Measurements from ENCODE around the gene SLC29A1. TPM values are rescaled to one million over a fixed set of nuclear protein-coding genes. Genes with fewer than 3 reads are reported as not detected.

SLC29A1 gene
- total RNA-seq, 1 experiment from 2014 or later = 81.3 TPM

GRCh38 chr6:44235269-44235668 is 11.9 kb downstream of the SLC29A1 start:
- H3K4me3 Mint-ChIP-seq (ENCODE audit: unreplicated experiment) = no peak overlapping the region

DNA sequence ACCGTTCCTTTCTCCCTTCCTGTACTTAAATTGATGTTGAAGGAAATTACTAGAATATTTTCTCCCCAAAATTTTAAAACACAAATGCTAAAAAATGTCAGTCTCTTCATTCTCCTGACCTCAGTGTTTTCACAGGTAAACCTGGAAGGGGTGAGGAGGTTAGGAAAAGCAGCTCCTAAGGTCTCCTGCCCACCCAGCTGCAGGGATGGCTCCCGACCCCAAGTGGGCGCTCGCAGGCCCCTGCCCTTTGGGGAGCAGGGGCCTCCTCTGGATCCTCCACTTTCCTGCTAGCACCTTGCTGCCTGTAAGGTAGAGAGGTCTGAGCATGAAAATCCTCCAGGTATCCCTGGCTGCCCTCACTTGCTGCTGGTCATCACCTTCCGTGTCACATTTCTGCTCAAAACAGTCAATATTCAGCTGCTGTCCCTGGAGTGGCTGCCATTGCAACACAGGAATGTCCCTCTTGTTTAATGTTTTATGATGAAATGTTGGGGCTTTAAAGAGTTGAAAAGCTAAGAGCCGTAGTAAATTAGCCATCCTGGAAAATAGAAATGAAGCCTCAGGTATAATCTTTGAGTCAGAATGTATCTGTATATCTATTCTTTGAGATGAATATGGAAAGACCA is 12.6 kb downstream of the SLC29A1 start:
- POLR2A ChIA-PET = interaction anchor here (0.6 kb wide), 1 partner anchor 11 kb away, joined by 3 read pairs; the partner anchor contains the start of gene HSP90AB1
- no peaks in the 10 kb centered on the region for H3K27me3 ChIP-seq (replicated peaks; ENCODE audit: control insufficient read depth, insufficient read depth, low read length)
- intact Hi-C loops (cut with micrococcal nuclease; ENCODE audit: unreplicated experiment) = no loop called here
- H3K36me3 Mint-ChIP-seq (ENCODE audit: insufficient read depth, unreplicated experiment) = peaks cover 17% of the 10 kb centered on the region
- H3K27me3 Mint-ChIP-seq (ENCODE audit: insufficient read depth, unreplicated experiment) = no peaks in the 10 kb centered on the region
- no peak for DNase-seq
- H3K4me1 Mint-ChIP-seq (ENCODE audit: low read depth, unreplicated experiment) = peaks cover 17% of the 10 kb centered on the region
- TF ChIP-seq, protein P1, sequence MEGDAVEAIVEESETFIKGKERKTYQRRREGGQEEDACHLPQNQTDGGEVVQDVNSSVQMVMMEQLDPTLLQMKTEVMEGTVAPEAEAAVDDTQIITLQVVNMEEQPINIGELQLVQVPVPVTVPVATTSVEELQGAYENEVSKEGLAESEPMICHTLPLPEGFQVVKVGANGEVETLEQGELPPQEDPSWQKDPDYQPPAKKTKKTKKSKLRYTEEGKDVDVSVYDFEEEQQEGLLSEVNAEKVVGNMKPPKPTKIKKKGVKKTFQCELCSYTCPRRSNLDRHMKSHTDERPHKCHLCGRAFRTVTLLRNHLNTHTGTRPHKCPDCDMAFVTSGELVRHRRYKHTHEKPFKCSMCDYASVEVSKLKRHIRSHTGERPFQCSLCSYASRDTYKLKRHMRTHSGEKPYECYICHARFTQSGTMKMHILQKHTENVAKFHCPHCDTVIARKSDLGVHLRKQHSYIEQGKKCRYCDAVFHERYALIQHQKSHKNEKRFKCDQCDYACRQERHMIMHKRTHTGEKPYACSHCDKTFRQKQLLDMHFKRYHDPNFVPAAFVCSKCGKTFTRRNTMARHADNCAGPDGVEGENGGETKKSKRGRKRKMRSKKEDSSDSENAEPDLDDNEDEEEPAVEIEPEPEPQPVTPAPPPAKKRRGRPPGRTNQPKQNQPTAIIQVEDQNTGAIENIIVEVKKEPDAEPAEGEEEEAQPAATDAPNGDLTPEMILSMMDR (IDR thresholded peaks at IDR 0.05; ENCODE audit: insufficient read depth in 1 of 2, low read depth in 1 of 2, low read length in 1 of 2, severe bottlenecking in 1 of 2, unreplicated experiment in 1 of 2) = no peak
- CTCF ChIA-PET = interaction anchor here (0.7 to 3.5 kb wide), 3 partner anchors 12 to 338 kb away, joined by 5 to 25 read pairs (median 8); partner anchors contain the start of gene SLC29A1
- H3K4me1 ChIP-seq = peaks cover 19% of the 10 kb centered on the region
- H3K27ac Mint-ChIP-seq (ENCODE audit: unreplicated experiment) = no peak overlapping the region
- H3K4me3 Mint-ChIP-seq (ENCODE audit: unreplicated experiment) = no peak overlapping the region
- no peak overlapping the region for H3K4me3 ChIP-seq (ENCODE audit: low read depth, low read length)
- no peaks in the 10 kb centered on the region for H3K36me3 ChIP-seq (ENCODE audit: control insufficient read depth, insufficient read depth, low read length)
- H3K9me3 ChIP-seq = no peaks in the 10 kb centered on the region
- no peaks in the 10 kb centered on the region for H3K9me3 Mint-ChIP-seq (ENCODE audit: unreplicated experiment)
- no TSS peak for BruUV-seq (replicated peaks)

More at GRCh38 chr6:44235269-44235668, 11.9 kb downstream of the SLC29A1 start:
- H3K36me3 Mint-ChIP-seq (ENCODE audit: insufficient read depth, unreplicated experiment) = peaks cover 18% of the 10 kb centered on the region
- Histone ChIP-seq H3K9me3 (no peaks in the 10 kb centered on the region), H3K27me3 (replicated peaks; ENCODE audit: control insufficient read depth, insufficient read depth, low read length) (no peaks in the 10 kb centered on the region), H3K4me1 (peaks cover 19% of the 10 kb centered on the region), H3K4me3 (ENCODE audit: low read depth, low read length) (no peak overlapping the region), H3K36me3 (ENCODE audit: control insufficient read depth, insufficient read depth, low read length) (no peaks in the 10 kb centered on the region)
- no peaks in the 10 kb centered on the region for H3K27me3 Mint-ChIP-seq (ENCODE audit: insufficient read depth, unreplicated experiment)
- H3K9me3 Mint-ChIP-seq (ENCODE audit: unreplicated experiment) = no peaks in the 10 kb centered on the region
- ChIA-PET POLR2A (interaction anchor here (0.6 kb wide), 2 partner anchors 11 kb away, joined by 3 read pairs; partner anchors contain the start of gene HSP90AB1), CTCF (interaction anchor here (1.0 to 3.5 kb wide), 7 partner anchors 11 to 139 kb away, joined by 3 to 25 read pairs (median 6); partner anchors contain the start of gene SLC29A1)
- no peak overlapping the region for H3K27ac Mint-ChIP-seq (ENCODE audit: unreplicated experiment)
- TF ChIP-seq, protein P1 (IDR thresholded peaks at IDR 0.05; ENCODE audit: insufficient read depth in 1 of 2, low read depth in 1 of 2, low read length in 1 of 2, severe bottlenecking in 1 of 2, unreplicated experiment in 1 of 2) = no peak
- H3K4me1 Mint-ChIP-seq (ENCODE audit: low read depth, unreplicated experiment) = peaks cover 17% of the 10 kb centered on the region
- DNase-seq = no peak
- BruUV-seq (replicated peaks) = no TSS peak
- intact Hi-C loops (cut with micrococcal nuclease; ENCODE audit: unreplicated experiment) = no loop called here

DNA sequence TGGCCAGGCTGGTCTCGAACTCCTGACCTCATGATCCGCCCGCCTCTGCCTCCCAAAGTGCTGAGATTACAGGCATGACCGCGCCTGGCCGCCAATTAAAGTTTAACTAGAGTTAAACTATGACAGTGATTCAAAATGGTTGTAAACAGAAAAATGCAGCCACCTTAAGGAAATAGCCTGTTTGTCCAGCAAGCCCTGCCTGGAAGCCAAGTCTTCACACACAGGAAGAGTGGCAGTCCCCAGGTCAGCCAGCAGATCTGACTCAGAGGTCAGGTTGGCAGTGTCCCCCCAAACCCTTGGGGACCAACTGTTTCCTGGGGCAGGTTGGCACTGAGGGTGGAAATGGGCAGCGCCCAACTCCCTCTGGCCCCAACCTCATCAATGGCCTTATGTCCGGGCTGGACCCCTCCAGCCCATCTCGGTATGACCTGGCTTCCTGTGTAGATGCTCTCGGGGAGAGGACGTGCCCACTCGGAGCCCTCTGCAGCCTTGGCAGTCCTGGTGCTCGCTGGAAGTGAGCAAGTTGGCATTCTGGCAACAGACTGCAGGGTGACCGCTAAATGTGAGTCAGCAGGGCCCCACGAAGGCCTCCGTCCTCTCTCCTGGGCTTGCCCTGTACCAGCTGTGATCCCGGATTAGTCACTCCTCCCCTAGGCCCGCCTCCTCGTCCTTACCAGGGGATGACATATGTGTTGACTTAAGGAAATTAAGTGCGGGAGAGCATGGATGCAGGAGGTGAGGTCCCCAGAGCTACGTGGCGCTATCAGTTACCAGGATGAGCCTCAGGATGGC is 13.8 kb downstream of the SLC29A1 start:
- Mint-ChIP-seq H3K9me3 (ENCODE audit: unreplicated experiment) (no peaks in the 10 kb centered on the region), H3K27me3 (ENCODE audit: insufficient read depth, unreplicated experiment) (no peaks in the 10 kb centered on the region), H3K4me1 (ENCODE audit: low read depth, unreplicated experiment) (peaks cover 17% of the 10 kb centered on the region), H3K27ac (ENCODE audit: unreplicated experiment) (peak overlapping the region; percentile 95), H3K36me3 (ENCODE audit: insufficient read depth, unreplicated experiment) (peaks cover 14% of the 10 kb centered on the region), H3K4me3 (ENCODE audit: unreplicated experiment) (peak overlapping the region; percentile 89)
- Histone ChIP-seq H3K4me3 (ENCODE audit: low read depth, low read length) (peak overlapping the region; percentile 58), H3K4me1 (peaks cover 19% of the 10 kb centered on the region), H3K9me3 (no peaks in the 10 kb centered on the region), H3K36me3 (ENCODE audit: control insufficient read depth, insufficient read depth, low read length) (no peaks in the 10 kb centered on the region), H3K27me3 (replicated peaks; ENCODE audit: control insufficient read depth, insufficient read depth, low read length) (no peaks in the 10 kb centered on the region)
- DNase-seq = peak; percentile 84 to 91
- TSS peak; percentile 76 for BruUV-seq (replicated peaks)
- intact Hi-C loops (cut with micrococcal nuclease; ENCODE audit: unreplicated experiment) = loop anchor here (1.0 kb wide), 1 partner anchor 65 kb away; no protein-coding TSS in a partner anchor
- CTCF ChIA-PET = interaction anchor here (0.7 to 1.3 kb wide), 8 partner anchors 10 to 141 kb away, joined by 3 to 12 read pairs (median 4); partner anchors contain the start of genes HSP90AB1, SLC35B2 and TMEM63B
- POLR2A ChIA-PET = interaction anchor here (1.0 to 1.1 kb wide), 4 partner anchors 10 to 110 kb away, joined by 3 to 5 read pairs (median 4); partner anchors contain the start of genes HSP90AB1, SLC29A1 and TMEM63B
- TF ChIP-seq, protein P1 (IDR thresholded peaks at IDR 0.05; ENCODE audit: insufficient read depth in 1 of 2, low read depth in 1 of 2, low read length in 1 of 2, severe bottlenecking in 1 of 2, unreplicated experiment in 1 of 2) = no peak
